ENCODE results near the gene CARMIL3.

The CARMIL3 gene

DNA sequence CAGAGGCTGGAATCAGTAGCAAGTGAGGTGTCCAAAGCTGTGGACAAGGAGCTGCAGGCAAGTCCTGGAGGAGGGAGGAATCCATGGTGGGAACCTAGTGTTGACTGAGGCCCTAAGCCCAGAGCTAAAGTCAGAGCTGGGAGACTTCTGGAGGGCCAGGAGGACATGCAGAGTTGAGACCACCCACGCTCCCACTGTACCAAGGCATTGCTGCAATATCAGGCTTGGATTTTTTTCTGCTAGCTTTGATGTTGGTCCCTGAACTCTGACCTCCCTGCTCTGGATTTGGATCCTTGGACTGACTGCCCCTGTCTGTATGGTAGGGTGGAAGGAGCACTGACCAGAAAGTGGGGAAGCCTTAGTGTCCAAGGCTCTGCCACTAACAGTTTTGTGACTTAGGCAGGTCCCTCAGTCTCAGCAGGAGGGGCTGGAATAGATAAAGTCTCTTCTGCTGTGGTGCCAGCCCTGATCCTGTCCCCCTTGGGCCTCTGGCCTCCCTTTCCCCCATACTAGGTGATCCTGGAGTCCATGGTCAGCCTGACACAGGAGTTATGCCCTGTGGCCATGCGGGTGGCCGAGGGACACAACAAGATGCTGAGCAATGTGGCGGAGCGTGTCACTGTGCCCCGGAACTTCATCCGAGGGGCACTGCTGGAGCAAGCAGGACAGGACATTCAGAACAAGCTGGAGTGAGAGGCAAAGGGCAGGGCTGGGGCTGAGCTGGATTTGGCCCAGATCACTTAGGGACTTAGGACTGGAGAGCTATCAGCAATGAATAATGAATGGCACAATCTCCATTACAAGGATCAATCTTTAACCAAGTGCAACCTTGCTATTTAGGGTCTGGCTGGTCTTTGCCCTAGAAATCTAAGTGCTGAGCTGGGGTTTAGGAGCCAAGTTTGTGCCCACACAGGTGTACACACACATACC, 9.4 kb downstream of the CARMIL3 start:
- Mint-ChIP-seq H3K4me1 (peaks cover 5% of the 10 kb centered on the region), H3K27me3 (no peaks in the 10 kb centered on the region), H3K36me3 (ENCODE audit: insufficient read depth) (peaks cover 3% of the 10 kb centered on the region), H3K4me3 (no peak overlapping the region), H3K27ac (ENCODE audit: low read depth) (no peak overlapping the region), H3K9me3 (no peaks in the 10 kb centered on the region)
- ATAC-seq (replicated peaks; ENCODE audit: extremely low read depth, poor library complexity, severe bottlenecking) (no peak), DNase-seq (ENCODE audit: low spot score in 2 of 2) (no peak)

DNA sequence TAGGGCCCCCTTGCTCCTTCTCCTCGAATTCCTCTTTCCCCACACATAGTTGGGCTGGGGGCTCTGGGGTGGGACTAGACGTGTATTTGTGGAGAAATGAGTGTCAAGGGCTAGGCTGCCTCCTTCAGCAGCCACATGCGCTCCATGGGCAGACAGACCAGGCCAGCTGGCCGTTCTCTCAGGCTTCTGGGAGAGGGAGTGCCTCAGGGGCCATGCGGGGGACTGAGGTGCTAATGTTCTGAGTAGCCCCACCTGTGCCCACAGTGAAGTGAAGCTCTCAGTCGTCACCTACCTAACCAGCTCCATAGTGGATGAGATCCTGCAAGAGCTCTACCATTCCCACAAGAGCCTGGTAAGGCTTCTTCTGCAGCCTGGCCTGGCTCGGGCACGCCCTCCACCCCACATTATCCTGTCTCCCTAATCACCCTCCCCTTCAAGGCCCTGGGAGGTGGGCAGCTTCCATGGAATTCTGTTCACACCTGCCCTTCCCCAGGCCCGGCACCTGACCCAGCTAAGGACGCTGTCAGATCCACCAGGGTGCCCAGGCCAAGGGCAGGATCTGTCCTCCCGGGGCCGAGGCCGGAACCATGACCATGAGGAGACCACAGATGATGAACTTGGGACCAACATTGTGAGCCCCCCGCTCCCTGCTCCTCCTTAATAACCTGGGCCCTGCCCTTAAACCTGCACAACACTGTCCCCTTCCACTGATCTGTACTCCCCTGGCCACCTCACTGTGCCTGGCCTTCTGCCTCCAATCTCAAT, 10.6 kb downstream of the CARMIL3 start:
- Mint-ChIP-seq H3K27me3 (no peaks in the 10 kb centered on the region), H3K9me3 (no peaks in the 10 kb centered on the region), H3K4me1 (peaks cover 5% of the 10 kb centered on the region), H3K4me3 (no peak overlapping the region), H3K27ac (ENCODE audit: low read depth) (peak overlapping the region; percentile 54), H3K36me3 (ENCODE audit: insufficient read depth) (peaks cover 3% of the 10 kb centered on the region)
- ATAC-seq (replicated peaks; ENCODE audit: extremely low read depth, poor library complexity, severe bottlenecking) = no peak
- no peak for DNase-seq (ENCODE audit: low spot score in 2 of 2)

DNA sequence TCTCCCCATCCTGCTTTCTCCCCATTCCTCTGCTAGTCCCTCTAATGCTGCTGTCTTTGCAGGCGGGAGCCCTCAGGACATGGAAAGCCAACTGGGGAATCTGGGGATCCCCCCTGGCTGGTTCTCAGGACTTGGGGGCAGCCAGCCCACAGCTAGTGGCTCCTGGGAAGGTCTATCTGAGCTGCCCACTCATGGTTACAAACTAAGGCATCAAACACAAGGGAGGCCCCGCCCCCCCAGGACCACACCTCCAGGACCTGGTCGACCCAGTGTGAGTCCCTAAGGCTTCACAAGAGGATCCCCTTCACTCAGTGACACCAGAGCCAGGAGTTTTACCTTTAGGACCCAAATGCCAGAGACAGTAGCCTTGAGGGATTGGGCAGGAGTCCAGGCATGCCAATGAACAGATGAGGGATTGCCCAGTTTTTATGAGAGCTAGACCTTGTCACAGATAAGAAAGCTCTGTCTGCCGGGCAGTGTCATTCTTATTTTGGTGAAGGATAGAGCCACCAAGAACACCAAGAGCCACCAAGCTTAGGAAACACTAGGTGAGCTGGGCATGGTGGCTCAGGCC, 11.5 kb downstream of the CARMIL3 start:
- DNase-seq (ENCODE audit: low spot score in 2 of 2) = no peak
- H3K27me3 Mint-ChIP-seq = no peaks in the 10 kb centered on the region
- H3K4me1 Mint-ChIP-seq = peaks cover under 1% of the 10 kb centered on the region
- peaks cover 3% of the 10 kb centered on the region for H3K36me3 Mint-ChIP-seq (ENCODE audit: insufficient read depth)
- H3K27ac Mint-ChIP-seq (ENCODE audit: low read depth) = peak overlapping the region; percentile 54
- H3K4me3 Mint-ChIP-seq = no peak overlapping the region
- ATAC-seq (replicated peaks; ENCODE audit: extremely low read depth, poor library complexity, severe bottlenecking) = no peak
- H3K9me3 Mint-ChIP-seq = no peaks in the 10 kb centered on the region

DNA sequence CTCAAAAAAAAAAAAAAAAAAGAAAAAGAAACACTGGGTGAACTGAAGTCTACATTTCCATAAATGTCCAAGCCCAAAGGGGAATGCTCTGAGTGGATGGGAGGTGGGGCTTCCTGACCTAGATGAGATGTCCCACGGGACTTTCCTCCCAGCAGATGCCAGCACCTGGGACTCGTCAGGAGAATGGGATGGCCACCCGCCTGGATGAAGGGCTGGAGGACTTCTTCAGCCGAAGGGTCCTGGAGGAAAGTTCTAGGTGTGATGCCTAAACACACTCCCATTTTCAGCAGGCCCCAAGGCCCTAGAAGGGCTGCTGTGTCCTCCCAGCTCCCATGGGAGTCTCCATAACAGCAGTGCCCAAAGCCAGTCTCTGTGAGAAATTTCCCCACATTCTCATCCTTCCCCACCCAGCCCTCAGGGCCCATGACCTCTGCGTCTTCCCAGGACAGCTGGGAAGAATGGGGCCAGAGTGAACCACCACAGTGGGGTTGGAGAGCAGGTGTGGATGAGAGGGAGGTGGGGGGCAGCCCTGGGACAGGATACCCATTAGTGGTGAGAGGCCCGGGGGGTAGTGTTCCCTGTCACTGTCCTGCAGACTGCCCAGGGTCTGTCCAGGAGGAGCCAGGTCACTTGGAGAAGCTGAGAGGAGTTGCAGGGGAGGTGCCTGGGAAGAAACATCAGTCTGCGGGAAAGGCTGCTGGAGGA, 12.4 kb downstream of the CARMIL3 start:
- no peaks in the 10 kb centered on the region for H3K9me3 Mint-ChIP-seq
- no peak overlapping the region for H3K27ac Mint-ChIP-seq (ENCODE audit: low read depth)
- H3K4me3 Mint-ChIP-seq = no peak overlapping the region
- no peaks in the 10 kb centered on the region for H3K36me3 Mint-ChIP-seq (ENCODE audit: insufficient read depth)
- H3K4me1 Mint-ChIP-seq = no peaks in the 10 kb centered on the region
- ATAC-seq (replicated peaks; ENCODE audit: extremely low read depth, poor library complexity, severe bottlenecking) (no peak), DNase-seq (ENCODE audit: low spot score in 2 of 2) (no peak)
- H3K27me3 Mint-ChIP-seq = peaks cover 2% of the 10 kb centered on the region

DNA sequence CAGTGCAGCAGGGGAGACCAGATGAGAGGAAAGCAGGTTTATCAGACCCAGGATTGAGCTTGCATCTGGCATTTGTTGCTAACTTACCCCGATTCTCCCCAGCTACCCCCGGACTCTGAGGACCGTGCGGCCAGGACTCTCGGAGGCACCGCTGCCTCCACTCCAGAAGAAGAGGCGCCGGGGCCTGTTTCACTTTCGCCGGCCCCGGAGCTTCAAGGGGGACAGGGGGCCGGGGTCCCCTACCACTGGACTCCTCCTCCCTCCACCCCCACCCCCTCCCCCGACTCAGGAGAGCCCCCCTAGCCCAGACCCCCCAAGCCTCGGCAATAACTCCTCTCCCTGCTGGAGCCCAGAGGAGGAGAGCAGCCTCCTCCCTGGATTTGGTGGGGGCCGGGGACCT, 13.0 kb downstream of the CARMIL3 start:
- Mint-ChIP-seq H3K9me3 (no peaks in the 10 kb centered on the region), H3K27ac (ENCODE audit: low read depth) (no peak overlapping the region), H3K4me3 (no peak overlapping the region), H3K4me1 (no peaks in the 10 kb centered on the region), H3K27me3 (peaks cover 8% of the 10 kb centered on the region), H3K36me3 (ENCODE audit: insufficient read depth) (no peaks in the 10 kb centered on the region)
- DNase-seq (ENCODE audit: low spot score in 2 of 2) (no peak), ATAC-seq (replicated peaks; ENCODE audit: extremely low read depth, poor library complexity, severe bottlenecking) (no peak)

DNA sequence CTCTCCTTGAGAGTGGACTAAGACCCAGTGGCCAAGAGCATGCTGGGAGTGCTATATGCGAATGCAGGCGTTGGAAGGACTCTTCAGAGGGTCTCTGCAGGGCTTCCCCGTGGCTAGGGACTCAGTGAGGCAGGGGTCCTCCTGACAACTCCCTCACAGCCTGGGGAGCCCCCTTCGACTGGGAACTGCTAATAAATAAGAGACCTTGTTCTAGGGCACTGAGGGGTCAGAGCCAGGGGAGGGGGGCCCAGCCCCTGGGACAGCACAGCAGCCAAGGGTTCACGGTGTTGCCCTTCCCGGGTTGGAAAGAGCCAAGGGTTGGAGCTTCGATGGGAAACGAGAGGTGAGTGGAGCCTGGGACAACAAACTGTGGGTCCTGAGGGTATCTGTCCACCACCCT, 13.6 kb downstream of the CARMIL3 start:
- H3K4me3 Mint-ChIP-seq = no peak overlapping the region
- H3K9me3 Mint-ChIP-seq = no peaks in the 10 kb centered on the region
- H3K4me1 Mint-ChIP-seq = no peaks in the 10 kb centered on the region
- H3K27ac Mint-ChIP-seq (ENCODE audit: low read depth) = no peak overlapping the region
- DNase-seq (ENCODE audit: low spot score in 2 of 2) (no peak), ATAC-seq (replicated peaks; ENCODE audit: extremely low read depth, poor library complexity, severe bottlenecking) (no peak)
- no peaks in the 10 kb centered on the region for H3K36me3 Mint-ChIP-seq (ENCODE audit: insufficient read depth)
- H3K27me3 Mint-ChIP-seq = peaks cover 9% of the 10 kb centered on the region

DNA sequence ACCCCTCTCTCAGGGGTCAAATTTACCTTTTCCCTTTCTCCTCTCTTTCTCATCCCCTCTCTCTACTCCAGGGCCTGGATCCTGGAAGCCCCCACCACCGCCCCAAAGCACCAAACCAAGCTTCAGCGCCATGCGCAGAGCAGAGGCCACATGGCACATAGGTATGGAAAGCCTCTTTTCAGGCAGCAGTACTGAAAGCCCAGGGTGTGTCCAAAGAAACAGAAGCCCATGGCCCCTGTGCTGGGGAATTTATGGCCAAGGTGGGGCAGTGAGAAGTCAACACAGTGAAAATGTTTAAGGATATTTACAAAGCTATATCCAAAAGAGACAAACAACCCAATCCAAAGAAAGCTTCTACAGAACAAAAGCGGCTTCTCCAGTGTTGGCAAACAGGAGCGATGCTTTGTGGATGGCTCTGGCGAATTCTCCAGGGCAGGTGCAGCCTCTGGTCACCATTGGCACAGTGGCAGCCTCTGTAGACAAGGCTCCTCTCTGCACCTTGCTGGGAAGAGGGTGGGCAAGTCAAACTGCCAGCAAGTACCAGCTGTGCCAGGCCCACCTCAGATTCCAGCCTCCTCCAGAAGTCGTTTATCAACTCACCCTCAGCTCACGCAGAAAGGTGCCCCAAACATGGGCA, 14.8 kb downstream of the CARMIL3 start:
- DNase-seq (ENCODE audit: low spot score in 2 of 2) (no peak), ATAC-seq (replicated peaks; ENCODE audit: extremely low read depth, poor library complexity, severe bottlenecking) (no peak)
- Mint-ChIP-seq H3K4me3 (no peak overlapping the region), H3K36me3 (ENCODE audit: insufficient read depth) (no peaks in the 10 kb centered on the region), H3K4me1 (peaks cover 5% of the 10 kb centered on the region), H3K27me3 (peaks cover 20% of the 10 kb centered on the region), H3K9me3 (no peaks in the 10 kb centered on the region), H3K27ac (ENCODE audit: low read depth) (no peak overlapping the region)

DNA sequence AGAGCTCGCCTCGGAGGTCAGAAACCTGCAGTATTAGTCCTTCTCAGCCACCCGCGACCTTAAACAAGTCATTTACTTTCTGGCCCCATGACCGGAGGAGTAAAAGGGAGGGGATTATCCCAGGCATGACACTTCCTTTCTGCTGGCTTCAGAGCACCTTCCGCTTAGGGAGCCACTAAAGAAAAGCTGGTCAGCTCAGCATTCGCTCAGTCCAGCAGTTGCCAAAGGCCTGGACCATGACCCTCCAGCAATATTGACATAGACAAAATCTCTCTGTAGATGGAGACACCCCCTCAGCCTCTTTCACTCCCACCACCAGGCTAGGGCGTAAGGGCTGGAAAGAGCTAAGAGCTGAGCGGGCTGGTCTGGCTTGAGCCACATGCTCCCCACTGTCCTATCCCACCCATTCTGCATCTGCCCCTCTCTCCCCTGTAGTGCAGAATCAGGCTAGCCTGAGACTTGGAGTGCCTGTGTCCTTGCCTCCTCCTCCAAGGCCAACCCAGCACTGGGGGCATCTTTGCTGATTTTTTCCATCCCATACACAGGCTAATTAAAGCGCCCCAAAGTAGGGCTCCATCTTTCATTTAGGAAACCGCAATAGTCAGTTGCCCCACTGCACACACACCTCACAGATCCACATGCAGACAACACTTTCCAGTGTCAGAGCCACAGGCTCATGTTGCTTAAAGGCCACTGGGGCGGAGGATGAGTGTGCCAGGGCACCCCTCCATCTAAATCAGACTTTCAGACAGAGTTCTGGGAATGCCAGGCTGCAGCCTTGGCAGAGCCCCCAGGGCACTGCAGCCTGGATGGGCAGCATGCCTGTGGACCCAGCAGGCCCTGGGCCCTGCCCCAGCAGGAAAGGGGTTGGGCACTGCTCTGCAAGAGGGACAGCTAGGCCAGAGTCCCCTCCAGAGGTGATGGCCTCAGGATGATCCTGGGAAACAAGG, 15.6 kb downstream of the CARMIL3 start:
- H3K9me3 Mint-ChIP-seq = no peaks in the 10 kb centered on the region
- H3K4me3 Mint-ChIP-seq = no peak overlapping the region
- no peak overlapping the region for H3K27ac Mint-ChIP-seq (ENCODE audit: low read depth)
- peaks cover 5% of the 10 kb centered on the region for H3K4me1 Mint-ChIP-seq
- ATAC-seq (replicated peaks; ENCODE audit: extremely low read depth, poor library complexity, severe bottlenecking) (no peak), DNase-seq (ENCODE audit: low spot score in 2 of 2) (no peak)
- H3K27me3 Mint-ChIP-seq = peaks cover 20% of the 10 kb centered on the region
- H3K36me3 Mint-ChIP-seq (ENCODE audit: insufficient read depth) = no peaks in the 10 kb centered on the region

DNA sequence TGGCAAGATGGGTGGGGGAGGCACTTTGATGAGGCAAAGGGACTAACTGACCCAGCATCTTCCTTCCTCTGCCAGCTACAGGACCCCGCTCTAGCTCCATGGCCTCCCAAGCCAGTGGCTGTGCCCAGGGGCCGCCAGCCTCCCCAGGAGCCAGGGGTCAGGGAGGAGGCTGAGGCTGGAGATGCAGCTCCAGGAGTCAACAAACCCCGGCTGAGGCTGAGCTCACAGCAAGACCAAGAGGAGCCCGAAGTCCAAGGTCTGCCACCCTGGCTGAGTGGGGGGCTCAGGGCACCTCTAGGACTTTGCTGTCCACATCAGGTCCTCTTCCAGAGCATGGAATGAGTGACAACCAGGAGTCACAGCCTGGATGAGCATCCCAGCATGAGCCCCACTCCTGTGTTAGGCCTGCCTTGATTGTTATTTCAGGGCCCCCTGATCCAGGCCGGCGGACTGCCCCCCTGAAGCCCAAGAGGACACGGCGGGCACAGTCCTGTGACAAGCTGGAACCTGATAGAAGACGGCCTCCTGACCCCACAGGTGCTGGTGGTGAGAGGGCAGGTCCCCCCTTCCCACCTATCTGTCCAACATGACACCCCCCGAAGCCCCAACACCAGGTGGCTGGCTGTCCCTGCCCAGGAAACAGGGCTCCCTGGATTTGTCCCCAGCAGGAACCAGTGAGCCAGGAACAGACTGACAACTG, 17.1 kb downstream of the CARMIL3 start:
- H3K4me1 Mint-ChIP-seq = peaks cover 5% of the 10 kb centered on the region
- peaks cover 20% of the 10 kb centered on the region for H3K27me3 Mint-ChIP-seq
- DNase-seq (ENCODE audit: low spot score in 2 of 2) (no peak), ATAC-seq (replicated peaks; ENCODE audit: extremely low read depth, poor library complexity, severe bottlenecking) (no peak)
- no peaks in the 10 kb centered on the region for H3K36me3 Mint-ChIP-seq (ENCODE audit: insufficient read depth)
- no peak overlapping the region for H3K4me3 Mint-ChIP-seq
- H3K9me3 Mint-ChIP-seq = no peaks in the 10 kb centered on the region
- H3K27ac Mint-ChIP-seq (ENCODE audit: low read depth) = no peak overlapping the region

DNA sequence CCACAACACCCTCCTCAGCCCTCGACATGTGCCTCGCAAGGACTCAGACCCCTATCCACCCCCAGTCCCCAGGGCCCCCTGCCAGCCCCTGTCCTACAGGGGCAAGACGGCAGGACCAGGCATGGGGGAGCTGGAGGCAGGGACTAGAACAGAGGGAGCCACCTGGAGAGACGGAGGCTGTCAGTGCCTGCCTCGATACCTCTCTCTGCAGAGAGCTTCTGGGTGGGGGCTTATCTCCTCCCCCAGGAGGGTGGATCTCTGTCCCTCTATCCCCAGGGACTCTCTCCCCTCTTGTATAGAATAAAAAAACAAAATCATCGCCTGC, 17.6 kb downstream of the CARMIL3 start:
- Mint-ChIP-seq H3K9me3 (no peaks in the 10 kb centered on the region), H3K27me3 (peaks cover 20% of the 10 kb centered on the region), H3K4me1 (peaks cover 5% of the 10 kb centered on the region), H3K4me3 (no peak overlapping the region), H3K36me3 (ENCODE audit: insufficient read depth) (no peaks in the 10 kb centered on the region), H3K27ac (ENCODE audit: low read depth) (no peak overlapping the region)
- no peak for ATAC-seq (replicated peaks; ENCODE audit: extremely low read depth, poor library complexity, severe bottlenecking)
- DNase-seq (ENCODE audit: low spot score in 2 of 2) = no peak

All from central memory CD8-positive, alpha-beta T cell (primary cell).